HG03066 (cell line): Measurements from ENCODE around the gene TTC34.

Source experiments
- ATAC-seq: cut with Tn5 transposase; IDR thresholded peaks from one replicate; pipeline ENCODE4 v1.9.1; 2021; ENCODE audit warnings: low read depth; ENCODE audit not compliant: unreplicated experiment

TTC34 gene, protein sequence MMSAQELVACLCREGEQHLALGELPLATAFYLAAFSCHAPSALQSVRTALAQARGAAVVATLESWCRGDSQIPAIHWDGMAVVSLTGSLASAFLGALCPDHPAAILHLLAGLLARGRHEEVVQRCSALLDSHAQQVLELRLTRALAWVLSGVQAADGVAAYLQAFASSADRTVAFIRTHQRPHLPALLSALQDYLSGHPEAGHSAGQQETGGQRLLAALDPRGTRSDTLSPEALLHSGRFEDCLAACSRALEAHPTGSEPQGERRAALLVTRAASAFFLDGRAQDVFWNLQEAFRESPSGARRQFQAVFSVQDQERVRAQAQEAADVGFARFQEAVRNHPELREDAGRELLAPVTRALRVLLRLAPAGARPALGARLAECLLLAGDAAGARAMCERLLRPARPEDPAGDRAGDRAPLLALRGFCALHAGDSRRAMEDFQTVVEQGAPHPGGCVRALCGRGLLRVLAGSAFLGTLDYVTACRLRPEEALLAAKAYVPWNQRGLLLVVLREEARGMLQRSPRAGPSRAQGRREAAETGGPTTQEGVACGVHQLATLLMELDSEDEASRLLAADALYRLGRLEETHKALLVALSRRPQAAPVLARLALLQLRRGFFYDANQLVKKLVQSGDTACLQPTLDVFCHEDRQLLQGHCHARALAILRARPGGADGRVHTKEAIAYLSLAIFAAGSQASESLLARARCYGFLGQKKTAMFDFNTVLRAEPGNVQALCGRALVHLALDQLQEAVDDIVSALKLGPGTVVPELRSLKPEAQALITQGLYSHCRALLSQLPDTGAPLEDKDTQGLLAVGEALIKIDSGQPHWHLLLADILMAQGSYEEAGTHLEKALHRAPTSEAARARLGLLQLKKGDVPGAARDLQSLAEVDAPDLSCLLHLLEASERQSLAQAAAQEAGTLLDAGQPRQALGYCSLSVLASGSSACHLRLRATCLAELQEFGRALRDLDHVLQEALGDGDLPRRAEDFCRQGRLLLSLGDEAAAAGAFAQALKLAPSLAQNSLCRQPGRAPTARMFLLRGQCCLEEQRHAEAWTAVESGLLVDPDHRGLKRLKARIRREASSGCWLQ

DNA sequence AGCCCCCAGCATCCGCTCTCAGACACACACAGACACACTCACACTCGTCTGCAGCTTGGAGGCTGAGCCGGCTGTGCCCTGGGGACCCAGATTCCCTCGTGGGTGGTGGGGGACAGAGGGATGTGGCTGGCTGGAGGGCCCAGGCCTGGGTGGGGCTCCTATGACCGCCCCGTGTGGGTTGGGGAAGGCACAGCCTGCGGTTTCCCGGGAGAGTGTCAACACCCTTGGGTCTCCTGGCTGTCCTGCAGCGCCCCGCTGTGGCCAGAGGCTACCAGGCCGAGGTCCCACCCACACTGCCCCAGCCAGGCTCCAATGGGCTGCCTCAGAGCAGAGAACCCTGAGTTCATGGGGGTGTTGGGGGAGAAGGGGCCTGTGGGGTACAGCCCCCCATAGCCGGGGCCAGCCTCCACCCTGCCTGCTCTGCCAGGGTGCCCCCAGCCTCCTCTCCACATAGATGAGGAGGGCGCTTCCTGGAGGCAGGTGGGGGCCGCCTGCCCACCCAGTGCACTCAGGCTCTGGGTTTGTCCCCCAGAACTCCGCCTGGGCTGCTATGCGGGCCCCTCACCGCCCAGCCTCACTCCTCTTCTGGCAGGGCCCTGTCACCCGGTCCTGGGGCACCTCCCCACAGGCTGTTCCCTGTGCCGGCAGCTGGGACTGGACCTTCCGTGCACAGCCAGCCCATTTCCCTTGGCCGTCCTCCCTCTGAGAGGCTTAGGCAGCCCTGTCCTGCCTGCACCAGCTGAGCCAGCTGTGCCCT lies at the start of gene TTC34:
TTC34 (minus strand) TSS at position 159 of the 757 bp plus-strand sequence. CDS start 866 bp downstream, outside the sequence.
- ATAC-seq, result no peak

DNA sequence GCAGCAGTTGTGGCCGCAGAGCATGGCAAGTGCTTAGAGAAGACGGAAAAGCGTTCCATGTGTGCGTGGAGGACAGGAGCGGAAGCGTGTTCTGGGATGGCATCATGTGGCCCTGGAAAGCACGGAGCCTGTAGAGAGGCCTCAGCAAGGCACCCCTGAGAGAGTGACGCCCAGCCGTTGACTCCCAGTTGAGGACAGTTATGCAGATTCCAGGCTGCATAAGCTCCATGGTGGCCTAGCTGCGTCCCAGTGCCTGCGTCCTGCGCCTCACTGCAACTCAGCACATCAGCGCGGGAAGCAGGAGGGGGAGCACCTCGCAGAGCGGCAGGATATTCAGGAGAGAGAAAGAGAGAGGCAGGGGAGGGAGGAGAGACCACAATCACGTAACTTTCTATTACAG lies 49.0 kb upstream of the TTC34 start:
- ATAC-seq, result no peak

DNA sequence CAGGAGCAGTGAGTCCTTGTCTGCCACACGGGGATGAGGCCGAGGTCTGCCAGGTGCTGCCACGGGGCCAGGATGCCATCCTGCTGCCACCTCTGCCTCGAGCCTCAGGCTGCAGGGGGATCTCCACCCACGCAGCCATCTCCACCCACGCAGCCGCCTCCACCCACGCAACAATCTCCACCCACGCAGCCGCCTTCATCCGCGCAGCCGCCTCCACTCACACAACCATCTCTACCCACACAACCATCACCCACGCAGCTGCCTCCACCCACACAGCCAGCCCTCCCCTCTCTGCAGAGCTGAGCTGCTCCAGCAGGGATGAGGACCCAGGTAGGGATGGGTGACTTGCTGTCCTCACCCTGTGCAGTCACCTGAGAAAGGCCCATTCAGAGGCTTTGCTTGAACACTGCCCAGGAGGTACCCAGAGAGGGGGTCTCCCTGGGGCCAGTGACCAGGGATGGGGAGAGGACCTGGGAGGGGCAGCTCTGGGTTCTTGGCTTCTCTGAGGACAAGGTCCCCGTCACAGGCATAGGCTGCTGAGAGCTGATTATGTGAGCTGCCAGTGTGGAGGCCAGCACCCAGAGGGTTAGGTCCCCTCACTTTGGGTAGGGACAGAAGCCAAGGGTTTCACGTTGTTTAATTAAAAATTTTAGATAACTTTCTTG lies 46.6 kb upstream of the TTC34 start:
- ATAC-seq, result no peak

DNA sequence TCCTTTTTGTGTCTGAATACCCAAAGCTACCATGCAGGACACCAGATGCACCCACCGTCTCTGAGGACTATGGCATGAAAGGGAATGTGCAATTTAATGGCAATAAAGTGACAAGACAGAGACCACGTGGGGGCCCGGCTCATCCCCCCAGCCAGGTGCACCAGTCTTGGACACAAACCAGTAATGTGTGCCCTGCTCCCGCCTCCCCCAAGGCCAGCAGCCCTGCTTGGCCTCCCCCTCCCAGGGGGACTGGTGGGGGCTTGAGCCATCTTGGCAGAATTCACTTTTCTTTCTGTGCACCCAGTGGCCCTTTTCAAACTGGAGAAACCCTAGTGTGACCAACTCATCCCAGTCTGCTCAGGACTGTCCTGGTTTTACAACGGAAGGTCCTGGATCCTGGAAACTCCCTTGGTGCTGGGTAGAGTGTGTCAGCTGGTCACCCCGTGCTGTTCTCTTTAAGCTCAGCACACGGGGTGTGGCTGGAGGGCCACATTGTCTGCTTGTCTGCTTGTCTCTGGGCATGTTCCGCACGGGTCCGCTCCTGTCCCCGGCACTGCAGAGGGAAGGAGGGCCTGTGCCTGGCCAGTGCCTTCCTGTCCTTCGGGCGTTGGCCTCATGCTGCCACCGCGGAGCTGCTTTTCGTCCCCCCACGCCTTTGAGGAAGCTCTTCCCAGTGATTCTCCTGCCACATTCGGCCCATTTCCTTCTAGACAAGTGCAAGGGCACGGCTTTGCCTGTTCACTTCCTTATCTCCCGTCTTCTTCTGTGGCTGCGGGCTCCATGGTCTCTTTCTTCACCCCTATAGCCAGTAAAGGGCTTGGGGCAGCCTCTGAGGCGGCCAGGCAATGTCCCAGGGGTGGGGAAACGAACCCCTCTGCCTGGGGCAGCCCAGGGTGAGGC lies 45.8 kb upstream of the TTC34 start:
- ATAC-seq, result no peak

DNA sequence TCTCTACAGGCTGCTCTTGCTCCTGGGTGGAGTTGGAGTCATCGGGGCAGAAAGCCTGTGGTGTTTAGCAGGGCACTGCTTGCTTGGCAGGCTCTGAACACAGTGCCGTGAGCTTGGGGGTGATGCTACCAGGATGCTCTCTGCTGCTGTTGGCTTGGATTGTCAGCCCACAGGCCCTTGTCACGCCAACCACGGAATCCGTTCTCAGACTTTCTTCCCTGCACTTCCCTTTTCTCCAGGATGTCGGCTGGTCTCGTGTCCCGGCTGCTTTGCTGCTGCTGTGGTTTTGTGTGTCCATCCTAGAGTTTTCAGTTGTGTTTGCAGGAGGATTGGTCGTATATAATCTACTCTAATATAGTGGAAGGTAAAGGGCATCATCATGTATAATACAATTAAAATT lies 44.4 kb upstream of the TTC34 start:
- ATAC-seq, result no peak

DNA sequence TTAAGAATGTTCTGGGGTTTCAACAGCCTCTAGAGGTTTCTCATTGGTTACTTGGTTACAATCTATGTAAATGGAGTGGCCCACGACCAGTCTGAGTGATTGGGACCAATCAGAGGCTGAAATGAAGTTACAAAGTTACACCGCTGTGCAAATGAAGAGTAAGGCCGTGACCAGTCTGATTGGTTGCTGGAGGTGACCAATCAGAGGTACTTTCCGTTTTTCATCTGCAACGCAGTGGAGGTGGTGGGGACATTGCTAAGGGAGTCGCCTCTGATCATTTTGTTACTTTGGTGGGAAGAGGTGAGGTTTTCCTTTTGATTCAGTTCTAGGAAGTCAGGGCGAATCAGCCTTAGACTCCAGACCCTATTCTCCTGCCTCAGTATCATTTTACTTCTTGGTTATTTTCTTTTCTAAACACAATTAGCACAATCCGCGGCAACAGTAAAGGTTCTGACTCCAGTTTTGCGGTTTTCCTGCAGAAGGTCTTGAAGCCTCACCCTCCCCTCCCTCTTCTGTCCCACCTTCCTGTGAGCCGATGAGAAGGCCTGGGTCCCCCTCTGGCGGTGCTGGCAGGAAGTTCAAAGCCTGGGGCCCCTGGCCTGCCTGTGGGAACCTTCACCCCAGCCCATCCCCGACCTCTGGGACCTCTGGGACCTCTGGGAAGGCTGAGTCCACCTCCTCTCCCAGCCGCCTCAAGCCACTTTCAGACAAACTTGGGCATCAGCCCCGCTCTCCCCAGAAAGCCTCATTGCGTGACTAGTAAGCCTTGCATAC lies 38.7 kb upstream of the TTC34 start:
- ATAC-seq, result no peak

DNA sequence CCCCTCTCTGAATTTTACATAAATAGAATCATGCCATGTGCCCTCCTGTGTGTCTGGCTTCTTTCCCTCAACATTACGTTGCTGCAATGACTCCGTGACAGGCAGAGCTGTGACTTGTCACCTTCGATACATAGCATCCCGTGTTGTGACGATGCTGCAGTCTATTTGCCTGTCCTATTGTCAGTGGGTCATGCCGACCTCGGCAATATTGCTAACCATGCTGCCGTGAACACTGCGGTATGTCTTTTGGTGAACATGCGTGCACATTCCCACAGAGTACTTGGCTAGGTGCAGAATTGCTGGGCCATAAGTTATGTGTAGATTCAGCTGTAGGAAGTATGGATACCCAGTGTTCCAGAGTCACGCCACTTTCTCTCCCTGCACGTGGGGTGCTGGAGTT lies 36.3 kb upstream of the TTC34 start:
- no peak for ATAC-seq

DNA sequence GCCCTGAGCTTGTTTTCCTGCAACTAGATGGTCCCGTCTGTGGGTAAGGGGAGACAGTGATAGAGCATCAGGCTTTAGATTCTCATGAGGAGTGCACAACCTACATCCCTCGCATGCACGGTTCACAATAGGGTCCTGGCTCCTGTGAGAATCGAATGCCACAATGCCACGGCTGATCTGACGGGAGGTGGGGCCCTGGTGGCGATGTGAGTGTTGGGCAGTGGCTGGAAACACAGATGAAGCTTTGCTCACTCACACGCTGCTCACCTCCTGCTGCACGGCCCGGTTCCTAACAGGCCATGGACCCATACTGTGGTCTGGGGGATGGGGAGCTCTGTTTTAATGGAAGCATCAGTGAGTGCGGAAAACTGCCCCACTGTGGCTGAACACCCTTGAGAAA lies 35.8 kb upstream of the TTC34 start:
- no peak for ATAC-seq

DNA sequence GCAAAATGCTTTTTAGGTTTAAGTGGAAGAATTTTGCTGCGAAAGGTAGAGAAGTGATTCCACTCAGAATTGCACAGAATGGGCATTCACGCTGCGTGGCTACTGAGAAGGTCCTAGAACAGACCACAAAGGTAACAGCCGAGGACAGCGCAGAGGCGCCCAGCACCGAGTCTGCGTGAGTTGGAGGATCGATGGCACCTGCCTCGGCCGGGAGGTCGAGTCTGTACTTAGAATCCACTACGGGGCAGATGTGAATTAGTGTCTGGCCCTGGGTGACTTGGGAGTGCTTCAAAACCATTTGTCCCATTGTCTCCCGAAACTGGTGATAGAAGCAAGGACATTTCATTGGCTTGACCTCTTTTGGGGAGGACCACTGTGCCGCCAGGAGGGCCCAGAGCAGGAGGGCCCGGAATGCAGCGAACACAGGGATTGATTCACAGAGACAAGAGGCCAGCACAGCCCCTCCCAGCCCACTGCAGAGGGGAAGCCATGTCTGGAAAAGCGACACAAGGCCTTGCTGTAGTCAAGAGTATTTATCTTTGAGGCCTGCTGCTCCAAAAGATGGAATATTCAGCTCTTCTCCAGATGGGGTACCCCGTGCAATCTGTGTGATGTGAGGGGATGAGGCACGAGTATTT lies 35.0 kb upstream of the TTC34 start:
- no peak for ATAC-seq

DNA sequence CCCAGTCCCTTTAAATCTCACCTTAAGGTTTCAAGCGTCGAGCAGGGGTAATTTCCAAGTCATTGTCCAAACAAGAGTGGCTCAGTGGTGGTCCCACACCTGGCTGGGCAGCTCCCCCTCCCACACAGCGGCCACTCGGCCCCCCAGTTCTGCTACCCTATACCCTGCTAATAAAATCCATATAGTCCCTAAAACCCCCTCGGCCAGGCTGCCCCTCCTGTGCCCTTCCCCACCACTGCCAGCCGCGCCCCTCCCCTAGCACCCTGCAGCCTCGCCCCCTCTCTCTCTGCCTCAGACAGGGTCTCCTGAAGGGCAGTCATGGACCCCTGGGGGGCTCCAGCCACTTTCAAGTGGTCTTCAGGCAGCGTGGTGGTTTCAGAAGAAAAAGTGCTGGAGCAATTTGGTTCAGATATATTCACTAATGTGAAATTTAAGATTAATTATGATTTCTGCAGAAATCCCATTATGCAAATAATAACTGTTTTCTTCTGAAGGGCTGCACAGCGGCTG lies 34.2 kb upstream of the TTC34 start:
- no peak for ATAC-seq

DNA sequence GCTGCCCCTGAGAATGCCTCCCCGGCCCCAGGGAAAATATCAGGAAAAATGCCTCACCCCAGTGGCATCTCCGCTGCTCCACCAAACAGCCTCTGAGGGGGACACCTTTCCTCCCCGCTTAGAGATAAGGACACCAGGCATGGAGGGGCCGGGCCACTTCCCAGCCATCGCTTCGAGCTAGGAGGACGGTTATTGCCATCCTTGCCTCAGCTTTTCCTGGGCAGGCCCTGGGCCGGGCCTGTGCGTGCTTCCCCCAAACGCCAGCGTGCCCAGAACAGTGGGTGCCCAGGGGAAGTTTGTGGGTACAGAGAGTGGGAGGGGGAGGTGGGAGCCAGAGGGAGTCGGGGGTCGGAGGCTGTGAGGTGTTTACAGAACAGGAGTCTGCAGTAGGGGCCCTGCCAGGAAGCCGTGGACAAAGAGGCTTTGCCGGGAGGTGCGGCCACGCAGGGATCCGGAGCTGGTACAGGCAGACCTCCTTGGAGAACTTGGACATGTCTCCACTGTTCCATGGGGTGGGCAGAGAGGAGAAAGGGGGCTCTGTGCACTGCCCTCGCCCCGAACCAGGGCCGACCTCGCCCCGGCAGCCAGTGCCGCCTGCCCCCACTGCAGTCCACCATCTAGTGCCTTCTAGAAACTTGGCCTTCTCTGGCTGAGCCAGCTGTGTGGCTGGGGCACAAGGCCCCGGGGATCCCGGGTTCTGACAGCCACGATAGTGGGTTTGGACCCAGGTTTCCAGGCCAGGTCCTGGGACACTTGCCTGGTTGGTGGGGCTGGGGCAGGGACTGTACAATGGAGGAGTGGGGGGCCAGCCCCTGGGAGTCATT lies 33.5 kb upstream of the TTC34 start:
- ATAC-seq, result no peak

DNA sequence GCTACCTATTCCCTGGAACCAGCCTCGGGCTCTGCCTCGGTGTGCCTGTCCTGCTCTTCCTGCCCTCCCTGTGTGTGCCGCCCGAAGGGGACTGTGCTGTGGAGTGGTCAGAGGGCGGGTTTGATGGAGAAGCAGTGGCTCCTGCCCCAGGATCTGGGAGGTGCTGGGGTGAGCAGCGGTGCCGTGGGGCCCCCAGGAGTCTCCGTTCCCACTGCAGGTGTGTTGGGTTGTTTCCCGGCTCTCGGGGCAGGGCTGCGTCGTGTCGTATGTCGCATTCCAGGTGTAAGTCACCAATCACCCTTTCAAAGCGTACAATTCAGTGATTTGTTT lies 32.6 kb upstream of the TTC34 start:
- no peak for ATAC-seq

DNA sequence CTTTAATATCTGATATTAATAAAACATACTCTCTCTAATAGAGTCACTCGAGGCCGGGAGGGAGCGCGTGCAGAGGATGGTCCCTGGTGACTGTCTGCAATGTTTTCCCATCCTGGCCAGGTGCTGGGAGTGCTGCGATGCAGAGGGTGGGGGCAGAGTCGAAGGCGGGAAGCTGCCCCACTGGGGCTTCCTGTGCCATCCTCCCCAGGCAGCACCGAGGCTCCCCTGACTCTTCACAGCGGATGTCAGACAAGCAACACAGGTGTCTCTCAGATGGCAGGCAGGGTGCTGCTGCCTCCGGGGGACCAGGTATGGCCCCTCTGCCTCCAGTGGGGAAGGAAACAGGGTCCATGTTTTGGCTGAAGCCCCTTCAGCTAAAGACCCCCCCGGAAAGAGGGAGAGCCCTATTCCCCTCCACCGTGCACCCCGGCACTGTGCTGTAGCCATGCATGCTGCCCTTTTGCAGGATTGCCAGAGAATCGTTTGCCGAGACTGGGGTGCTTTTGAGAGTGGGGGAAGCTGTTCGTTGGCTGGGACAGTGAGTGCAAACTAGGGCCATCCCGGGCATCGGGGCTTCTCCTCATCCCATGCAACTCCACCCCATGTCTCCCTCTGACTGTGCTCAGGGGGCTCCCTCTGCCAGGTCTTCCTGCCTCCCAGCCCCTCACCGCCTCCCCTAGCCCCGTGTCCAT lies 32.1 kb upstream of the TTC34 start:
- ATAC-seq, result no peak

DNA sequence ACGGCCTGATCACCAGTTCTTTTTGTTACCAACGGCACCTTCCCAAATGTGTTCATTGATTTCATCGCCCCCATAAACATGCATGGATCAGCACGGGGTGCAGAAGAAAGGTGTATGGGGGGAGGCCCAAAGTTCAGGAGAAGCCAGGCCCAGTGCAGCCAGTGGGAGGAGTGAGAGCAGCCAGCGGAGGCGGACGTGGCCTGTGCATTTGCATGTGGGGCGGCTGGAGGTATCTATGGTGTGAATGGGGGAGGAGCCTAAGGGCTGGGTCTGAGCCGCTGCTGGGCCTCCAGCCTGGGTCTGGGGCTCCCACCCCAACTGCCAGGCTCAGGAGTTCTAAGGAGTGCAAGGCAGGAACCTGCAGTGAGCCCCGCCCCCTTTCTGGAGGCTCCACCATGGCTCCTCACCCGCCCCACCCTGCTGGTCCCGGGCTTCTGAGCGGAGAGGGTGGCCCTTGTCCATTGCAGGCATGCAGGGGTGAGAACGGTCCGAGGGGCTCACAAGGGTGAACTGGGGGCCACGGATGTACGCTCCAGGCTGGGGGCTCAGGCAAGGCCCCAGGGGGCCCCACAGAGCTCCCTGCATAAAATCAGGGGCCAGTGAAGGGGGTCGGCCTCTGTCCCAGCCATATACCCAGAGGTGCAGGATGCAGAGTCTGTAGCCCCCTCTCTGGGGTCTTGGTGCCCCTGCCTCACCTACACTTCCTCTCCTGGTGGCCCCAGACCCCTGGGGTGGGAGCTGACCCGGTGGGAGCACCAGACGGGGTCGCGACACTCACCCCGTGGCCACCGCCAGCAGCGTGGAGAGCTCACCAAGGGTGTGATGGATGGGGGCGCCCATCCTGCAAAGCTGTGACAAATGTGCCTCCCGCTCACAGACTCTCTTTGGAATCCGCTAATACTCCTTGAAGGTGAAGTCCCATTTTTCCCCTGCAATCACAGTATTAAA lies 31.3 kb upstream of the TTC34 start:
- ATAC-seq, result no peak

DNA sequence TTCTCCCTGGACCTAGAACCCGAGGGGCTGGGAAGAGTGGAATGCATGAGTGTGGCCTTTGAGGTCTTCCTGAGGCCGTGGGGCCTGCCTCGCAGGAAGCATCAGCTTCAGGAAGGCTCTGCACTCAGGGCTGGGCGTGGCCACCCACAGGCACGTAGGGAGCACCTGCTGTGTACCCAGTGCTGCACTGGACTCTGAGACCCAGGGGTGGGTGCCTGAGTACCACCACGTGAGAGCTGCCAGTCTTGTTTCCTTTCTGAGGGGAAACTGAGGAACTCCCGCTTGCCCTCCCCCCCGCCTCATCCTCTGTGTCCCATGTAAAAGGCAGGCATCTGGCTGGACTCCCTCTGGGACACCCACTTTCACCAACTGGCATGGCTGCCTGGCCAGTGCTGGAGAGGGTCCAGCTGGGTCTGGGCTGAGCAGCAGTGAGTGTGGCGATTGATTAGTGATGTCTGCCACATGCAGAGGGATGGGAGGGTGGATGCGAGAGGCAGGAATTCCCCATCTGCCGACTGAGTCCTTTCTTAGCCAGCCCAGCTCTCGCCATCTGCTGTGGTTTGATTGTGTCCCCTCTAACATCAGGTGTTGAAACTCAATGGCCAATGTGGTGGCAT lies 30.2 kb upstream of the TTC34 start:
- ATAC-seq, result no peak
